Psoas muscle (tissue), 8 donors: ENCODE measurements around the gene MRTFA. TPM values are rescaled to one million over a fixed set of nuclear protein-coding genes. Genes with fewer than 3 reads are reported as not detected.

Source experiments
- ATAC-seq, 4 donors: fragments of 200-7000 bp; cut with Tn5 transposase; one replicate each; pipeline ENCODE4 v1.9.1; 2020; ENCODE audit warnings: moderate library complexity in 3 of 4, mild to moderate bottlenecking in 2 of 4
- DNase-seq, 2 donors: peaks; one replicate each; pipeline ENCODE4 v3.0.0-alpha.2; 2020
- H3K27ac ChIP-seq: fragments of 200-600 bp; one replicate; pipeline ENCODE4 v1.8.0; 2022
- H3K27me3 ChIP-seq, 3 donors: fragments of 200-600 bp in 1 of 3; one replicate each; pipeline versions ENCODE4 v1.6.1 to v1.8.0; 2013 to 2022; ENCODE audit warnings: low read length in 2 of 3, mild to moderate bottlenecking in 2 of 3, moderate library complexity in 1 of 3; ENCODE audit not compliant: insufficient read depth in 3 of 3
- H3K36me3 ChIP-seq, 2 donors: fragments of 200-600 bp in 1 of 2; one replicate each; pipeline versions ENCODE4 v1.6.1 to v1.8.0; 2013 to 2022; ENCODE audit warnings: low read depth in 1 of 2, mild to moderate bottlenecking in 1 of 2, moderate library complexity in 1 of 2; ENCODE audit not compliant: insufficient read depth in 1 of 2
- H3K4me1 ChIP-seq: fragments of 200-600 bp; one replicate; pipeline ENCODE4 v1.8.0; 2022
- H3K4me3 ChIP-seq: fragments of 200-600 bp; one replicate; pipeline ENCODE4 v1.8.0; 2022; ENCODE audit warnings: mild to moderate bottlenecking
- H3K9me3 ChIP-seq: fragments of 200-600 bp; one replicate; pipeline ENCODE4 v1.8.0; 2022
- CTCF ChIP-seq: fragments of 200-600 bp; IDR thresholded peaks from one replicate; pipeline ENCODE4 v1.8.0; 2022; ENCODE audit warnings: antibody characterized with exemption
- WGBS, 3 donors: extraction: QIAGEN DNeasy Blood & Tissue Kit; methylation state at CpG; one replicate each; pipeline versions ENCODE4 v1.1.6 to v1.1.7; 2013; 5-methylcytosine and 5-hydroxymethylcytosine counted together
- intact Hi-C, 2 donors: fragments of 100-400 bp; cut with DNase I; formaldehyde crosslinking; loops; one replicate each; pipeline versions ENCODE4 v1.11.0 to v1.14.2; 2022
- polyA plus RNA-seq, 3 donors: library from polyadenylated mRNA; stranded (reverse); fragments of 200-250 nt; gene quantifications; one replicate each; pipeline ENCODE4 v1.2.3, GENCODE V29; 2013
- total RNA-seq, 4 donors: library from RNA; stranded (reverse); fragmentation: NEBNext Ultra II Directional in 2 of 4; extraction: Animal tissue kit (Norgen Biotek cat#: 25700) in 2 of 4; gene quantifications; one replicate each; pipeline versions ENCODE4 v1.2.1 to v1.2.4, GENCODE V29; 2021 to 2023
- donor health status: healthy with polysubstance abuse.
- donor health status: DM: no; HTN: no; CAD: no; lungs with moderate emphysema.
- donor health status: Bipolar disorder and iron deficiency.
- donor health status: healthy.
- donor health status: DM: yes; HTN: yes; CAD: no.
- donor health status: DM: no; HTN: no; CAD: no.
- donor health status: DM: no; HTN: no; CAD: no.
- donor health status: DM: yes; HTN: yes; CAD: no.

The MRTFA gene
- total and polyA plus RNA-seq, 7 donors, result 10.1 to 24.0 (median 15.7) TPM

- no peaks in the 10 kb centered on the region for H3K36me3 ChIP-seq
- intact Hi-C loops, result no loop called here
- DNase-seq (no peak), ATAC-seq (no peak)
- no peaks in the 10 kb centered on the region for H3K9me3 ChIP-seq
- no peak for TF ChIP-seq CTCF
- no peaks in the 10 kb centered on the region for H3K27me3 ChIP-seq
- H3K4me1 ChIP-seq, result peaks cover 4% of the 10 kb centered on the region
- H3K4me3 ChIP-seq, result no peak overlapping the region
- no peak overlapping the region for H3K27ac ChIP-seq
- WGBS, 3 donors, result 95 to 97% (median 96%) methylated on average over 13 of the region's 13 CpGs
These were observed 34.9 kb upstream of the MRTFA start for GRCh38 chr22:40671369-40671768.

- Histone ChIP-seq H3K4me3 (no peak overlapping the region), H3K27ac (no peak overlapping the region), H3K4me1 (peaks cover 17% of the 10 kb centered on the region), H3K9me3 (no peaks in the 10 kb centered on the region), H3K36me3 (no peaks in the 10 kb centered on the region), H3K27me3 (no peaks in the 10 kb centered on the region)
- 80 to 88% (median 83%) methylated on average over 2 of the region's 2 CpGs for WGBS, 3 donors
- ATAC-seq (no peak), DNase-seq (no peak)
- no peak for TF ChIP-seq CTCF
- intact Hi-C loops, result no loop called here
These were observed 33.5 kb upstream of the MRTFA start for GRCh38 chr22:40670058-40670457.

- Histone ChIP-seq H3K9me3 (no peaks in the 10 kb centered on the region), H3K27me3 (no peaks in the 10 kb centered on the region), H3K4me3 (no peak overlapping the region), H3K4me1 (peaks cover 22% of the 10 kb centered on the region), H3K36me3 (no peaks in the 10 kb centered on the region), H3K27ac (peak overlapping the region; percentile 37)
- intact Hi-C loops, result no loop called here
- TF ChIP-seq CTCF, result no peak
- WGBS, 3 donors, result 74 to 79% (median 75%) methylated on average over 8 to 11 of the region's 11 CpGs
- ATAC-seq (peak in 1 of 4 donors; percentile 29), DNase-seq (no peak)
These were observed 32.3 kb upstream of the MRTFA start for GRCh38 chr22:40668611-40669411.

- Histone ChIP-seq H3K27me3 (no peaks in the 10 kb centered on the region), H3K27ac (peak overlapping the region; percentile 53), H3K36me3 (no peaks in the 10 kb centered on the region), H3K9me3 (no peaks in the 10 kb centered on the region), H3K4me3 (no peak overlapping the region), H3K4me1 (peaks cover 22% of the 10 kb centered on the region)
- intact Hi-C loops, result no loop called here
- 34 to 43% (median 40%) methylated on average over 7 of the region's 7 CpGs for WGBS, 3 donors
- TF ChIP-seq CTCF, result no peak
- ATAC-seq (no peak), DNase-seq (no peak)
These were observed 29.8 kb upstream of the MRTFA start for GRCh38 chr22:40666151-40666848.
